ENCODE data around the gene IL2RA. TPM values are rescaled to one million over a fixed set of nuclear protein-coding genes. Genes with fewer than 3 reads are reported as not detected.
"Not testable (repeated sequence)": the region's sequence is repeated elsewhere in the genome, so short reads cannot be mapped to it uniquely, and the experiment has no call there.

IL2RA gene
- total RNA-seq, 1 donor from 2014 or later, result 2.3 TPM

- ATAC-seq (ENCODE audit: poor library complexity), result peak; percentile 50
- intact Hi-C loops (cut with DNase I), result no loop called here
- no peak for DNase-seq
Measured at GRCh38 chr10:5975641-5976473, 86.3 kb downstream of the IL2RA start.

- intact Hi-C loops (cut with DNase I), result no loop called here
- DNase-seq (no peak), ATAC-seq (ENCODE audit: poor library complexity) (no peak)
Measured at GRCh38 chr10:5973069-5973468, 89.1 kb downstream of the IL2RA start.

- no peak for DNase-seq
- intact Hi-C loops (cut with DNase I), result no loop called here
- ATAC-seq (ENCODE audit: poor library complexity), result peak; percentile 46
Measured at GRCh38 chr10:5971886-5972285, 90.3 kb downstream of the IL2RA start.

- intact Hi-C loops (cut with DNase I), result no loop called here
- peak; percentile 70 for ATAC-seq (ENCODE audit: poor library complexity)
Measured at GRCh38 chr10:5971315-5971832, 90.8 kb downstream of the IL2RA start.

GRCh38 chr10:5970527-5970926, 91.6 kb downstream of the IL2RA start:
- intact Hi-C loops (cut with DNase I), result no loop called here
- no peak for ATAC-seq (ENCODE audit: poor library complexity)
- no peak for DNase-seq

More at GRCh38 chr10:5971315-5971832, 90.8 kb downstream of the IL2RA start:
- DNase-seq, result no peak

GRCh38 chr10:5970066-5970465, 92.1 kb downstream of the IL2RA start:
- no peak for DNase-seq
- no peak for ATAC-seq (ENCODE audit: poor library complexity)
- intact Hi-C loops (cut with DNase I), result no loop called here

GRCh38 chr10:5968681-5969453, 93.3 kb downstream of the IL2RA start:
- DNase-seq (no peak), ATAC-seq (ENCODE audit: poor library complexity) (no peak)
- intact Hi-C loops (cut with DNase I), result no loop called here

GRCh38 chr10:5968037-5968680, 94.0 kb downstream of the IL2RA start:
- no peak for DNase-seq
- ATAC-seq (ENCODE audit: poor library complexity), result no peak
- intact Hi-C loops (cut with DNase I), result no loop called here

GRCh38 chr10:5965266-5965665, 96.9 kb downstream of the IL2RA start:
- no peak for DNase-seq
- intact Hi-C loops (cut with DNase I), result no loop called here
- ATAC-seq (ENCODE audit: poor library complexity), result no peak

GRCh38 chr10:5964736-5965135, 97.4 kb downstream of the IL2RA start:
- ATAC-seq (ENCODE audit: poor library complexity) (no peak), DNase-seq (peak; percentile 8)
- intact Hi-C loops (cut with DNase I), result no loop called here

GRCh38 chr10:5963591-5963990, 98.6 kb downstream of the IL2RA start:
- DNase-seq, result peak; percentile 8
- intact Hi-C loops (cut with DNase I), result no loop called here
- ATAC-seq (ENCODE audit: poor library complexity), result no peak

GRCh38 chr10:5963071-5963470, 99.1 kb downstream of the IL2RA start:
- intact Hi-C loops (cut with DNase I), result no loop called here

GRCh38 chr10:5962358-5962940, 99.7 kb downstream of the IL2RA start:
- intact Hi-C loops (cut with DNase I); ATAC-seq (ENCODE audit: poor library complexity); DNase-seq: not testable (repeated sequence)

More at GRCh38 chr10:5963071-5963470, 99.1 kb downstream of the IL2RA start:
- DNase-seq, result peak; percentile 8
- no peak for ATAC-seq (ENCODE audit: poor library complexity)

GRCh38 chr10:5961405-5962100, 100.6 kb downstream of the IL2RA start:
- DNase-seq (peak; percentile 22), ATAC-seq (ENCODE audit: poor library complexity) (no peak)
- intact Hi-C loops (cut with DNase I), result no loop called here

GRCh38 chr10:5960973-5961275, 101.2 kb downstream of the IL2RA start:
- intact Hi-C loops (cut with DNase I); ATAC-seq (ENCODE audit: poor library complexity): not testable (repeated sequence)
- peak; percentile 6 for DNase-seq
